ENCODE results near the gene RDH16.

- TF ChIP-seq POLR2A (IDR thresholded peaks at IDR 0.05) (no peak), EP300 (IDR thresholded peaks at IDR 0.05) (no peak)
Observed at GRCh38 chr12:56932146-56932545, 25.3 kb downstream of the RDH16 start.

Measured in suprapubic skin (tissue), 2 donors.